Measurements from ENCODE around the gene CNGB1.
A peak's percentile ranks its signal among the peaks of the same experiment; 100 is the strongest.
"Not testable (repeated sequence)": the region's sequence is repeated elsewhere in the genome, so short reads cannot be mapped to it uniquely, and the experiment has no call there.

CNGB1 gene

DNA sequence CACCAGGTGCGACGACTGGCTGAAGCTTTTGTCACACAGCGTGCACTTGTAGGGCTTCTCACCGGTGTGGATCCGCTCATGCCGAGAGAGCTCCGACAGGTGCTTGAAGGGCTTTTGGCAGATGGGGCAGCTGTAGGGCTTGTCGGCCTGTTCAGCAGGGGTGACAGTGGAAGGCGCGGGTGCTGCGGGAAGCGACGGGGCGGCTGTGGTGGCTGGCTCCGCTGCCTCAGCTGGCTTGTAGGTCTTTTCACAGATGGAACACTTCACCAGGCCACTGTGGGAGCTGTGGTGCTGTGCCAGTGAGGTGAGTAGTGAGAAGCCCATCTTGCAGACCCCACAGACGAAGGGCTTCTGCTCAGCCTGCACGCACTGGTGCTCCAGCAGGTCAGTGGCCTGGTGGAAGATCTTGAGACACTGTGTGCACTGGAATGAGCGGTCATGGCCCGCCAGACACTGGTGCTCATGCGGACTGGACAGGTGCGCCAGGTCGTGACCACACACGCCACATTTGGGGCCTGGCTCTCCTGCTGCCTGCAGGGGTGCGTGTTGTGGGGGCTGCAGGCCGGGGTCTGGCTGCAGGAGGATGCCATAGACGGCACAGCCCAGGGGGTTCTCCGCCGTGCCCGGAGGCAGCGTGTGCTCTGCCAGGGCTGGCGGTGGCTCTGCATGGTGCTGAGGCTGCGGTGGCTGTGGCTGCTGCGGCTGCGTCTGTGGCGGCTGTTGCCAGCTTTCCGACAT, 26.8 kb upstream of the CNGB1 start:
- FAIRE-seq (no peak), DNase-seq (ENCODE audit: low spot score) (no peak)

- no peak for FAIRE-seq
- no peak for DNase-seq (ENCODE audit: low spot score)
These were observed 26.2 kb upstream of the CNGB1 start for GRCh38 chr16:57997176-57997527.

GRCh38 chr16:57996406-57997175, 25.7 kb upstream of the CNGB1 start:
- FAIRE-seq (no peak), DNase-seq (ENCODE audit: low spot score) (no peak)

GRCh38 chr16:57995721-57996405, 24.9 kb upstream of the CNGB1 start:
- DNase-seq (ENCODE audit: low spot score) (no peak), FAIRE-seq (no peak)

DNA sequence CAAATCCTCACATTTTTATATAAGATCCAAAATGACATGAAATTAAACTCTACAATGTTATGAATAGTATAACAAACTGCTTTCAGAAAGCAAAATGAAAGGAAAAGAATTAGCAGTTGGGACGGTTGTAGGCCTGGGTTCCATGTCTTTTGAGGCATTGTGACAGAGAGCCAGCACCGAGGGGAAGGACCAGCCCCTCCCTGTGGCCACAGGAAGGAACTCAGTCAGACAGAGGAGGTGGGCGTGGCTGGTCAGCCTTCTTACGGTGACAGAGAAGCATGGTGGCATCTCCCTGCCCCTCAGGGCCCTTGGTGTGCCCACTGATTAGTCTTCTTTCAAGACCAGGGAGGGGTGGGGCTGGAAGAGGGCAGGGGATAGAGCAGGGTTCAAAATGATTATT, 23.9 kb upstream of the CNGB1 start:
- DNase-seq (ENCODE audit: low spot score) = peak; percentile 16
- FAIRE-seq = no peak

DNA sequence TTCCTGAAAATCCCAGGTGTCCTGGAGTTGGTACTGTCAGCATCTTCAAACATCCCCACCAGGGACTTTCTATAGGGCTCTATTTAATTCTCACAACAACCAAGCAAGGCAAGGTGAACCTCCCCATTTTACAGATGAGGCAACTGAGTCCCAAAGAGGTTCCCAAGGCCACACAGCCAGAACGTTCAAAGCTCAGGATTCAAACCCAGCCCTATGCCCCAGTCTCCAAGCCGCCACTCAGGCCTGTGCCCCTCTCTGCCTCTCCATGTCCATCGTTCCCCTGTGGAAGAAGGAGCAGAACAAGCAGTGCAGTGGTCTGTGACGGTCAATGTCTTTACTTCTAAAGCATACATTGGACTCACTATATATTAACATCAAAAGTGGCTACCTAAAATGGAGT, 23.4 kb upstream of the CNGB1 start:
- DNase-seq (ENCODE audit: low spot score) (no peak), FAIRE-seq (no peak)

DNA sequence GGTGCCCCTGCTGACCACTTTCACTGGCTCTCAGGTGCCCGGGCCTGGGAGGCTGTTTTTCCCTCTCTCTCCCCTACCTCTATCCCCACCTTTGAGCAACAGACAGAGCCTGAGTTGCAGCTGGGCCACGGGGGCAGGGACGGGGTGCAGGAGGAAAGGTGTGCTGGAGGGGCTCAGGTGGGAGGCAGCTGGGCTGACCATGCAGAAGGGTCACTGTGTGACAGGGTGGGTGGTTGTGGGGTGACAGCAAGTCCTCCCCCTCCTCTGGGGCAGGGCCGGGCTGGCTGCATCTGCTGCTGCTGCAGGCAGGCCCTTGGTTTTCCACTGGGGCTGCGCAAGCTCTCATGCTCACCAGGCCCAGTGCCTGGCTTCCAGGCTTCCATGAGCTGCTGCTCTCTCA, 23.0 kb upstream of the CNGB1 start:
- FAIRE-seq (no peak), DNase-seq (ENCODE audit: low spot score) (no peak)

GRCh38 chr16:57993438-57993837, 22.5 kb upstream of the CNGB1 start:
- no peak for FAIRE-seq
- no peak for DNase-seq (ENCODE audit: low spot score)

GRCh38 chr16:57992084-57992483, 21.2 kb upstream of the CNGB1 start:
- no peak for FAIRE-seq
- no peak for DNase-seq (ENCODE audit: low spot score)

DNA sequence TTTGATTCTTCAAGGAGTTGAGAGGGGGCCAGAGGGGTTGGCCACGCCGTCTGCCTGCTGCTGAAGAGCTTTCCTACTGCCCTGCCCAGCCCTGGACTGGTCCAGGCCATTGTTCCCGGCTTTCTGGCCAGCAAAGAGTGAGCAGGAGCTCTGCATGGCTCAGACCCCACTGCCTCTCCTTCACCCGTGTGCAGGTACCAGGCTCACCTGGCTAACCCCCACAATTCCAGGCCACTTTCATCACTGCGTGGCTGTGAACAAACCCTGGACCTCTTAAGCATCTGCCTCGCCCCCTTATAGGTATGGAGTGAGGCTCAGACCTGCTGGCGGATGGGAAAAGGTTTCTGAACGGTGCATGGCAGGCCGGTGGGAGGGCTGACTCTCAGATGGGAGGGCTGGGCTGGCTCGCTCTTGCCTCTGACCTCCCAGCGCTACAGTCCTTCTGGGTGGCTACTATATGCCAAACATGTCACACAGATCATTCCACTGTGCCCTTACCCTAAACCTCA, 20.7 kb upstream of the CNGB1 start:
- DNase-seq (ENCODE audit: low spot score) (no peak), FAIRE-seq (no peak)

- no peak for DNase-seq (ENCODE audit: low spot score)
- FAIRE-seq = no peak
These were observed 18.0 kb upstream of the CNGB1 start for GRCh38 chr16:57988929-57989328.

- DNase-seq (ENCODE audit: low spot score) (no peak), FAIRE-seq (no peak)
These were observed 16.7 kb upstream of the CNGB1 start for GRCh38 chr16:57987441-57988177.

DNA sequence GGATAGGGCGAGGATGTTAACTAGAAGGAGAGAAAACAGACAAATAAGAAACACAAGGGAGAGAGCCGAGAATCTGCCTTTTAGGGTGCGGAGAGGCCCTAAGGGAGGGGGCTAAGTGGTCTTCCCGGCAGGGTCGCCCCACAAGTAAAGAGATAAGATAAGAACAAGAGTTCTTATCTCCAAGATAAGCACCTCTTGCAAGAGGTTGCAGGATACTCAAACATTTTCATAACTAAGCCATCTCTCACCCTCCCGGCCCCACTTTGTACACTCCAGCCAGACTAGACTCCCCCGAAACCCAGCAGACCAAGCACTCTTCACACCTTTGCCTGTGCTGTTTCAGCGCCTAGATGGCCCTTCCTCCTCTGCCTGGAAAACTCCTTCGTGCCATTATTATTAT, 15.3 kb upstream of the CNGB1 start:
- FAIRE-seq (no peak), DNase-seq (ENCODE audit: low spot score) (no peak)

GRCh38 chr16:57985204-57986181, 14.6 kb upstream of the CNGB1 start:
- FAIRE-seq = no peak
- DNase-seq (ENCODE audit: low spot score) = no peak

GRCh38 chr16:57984443-57985203, 13.7 kb upstream of the CNGB1 start:
- FAIRE-seq (no peak), DNase-seq (ENCODE audit: low spot score) (no peak)

DNA sequence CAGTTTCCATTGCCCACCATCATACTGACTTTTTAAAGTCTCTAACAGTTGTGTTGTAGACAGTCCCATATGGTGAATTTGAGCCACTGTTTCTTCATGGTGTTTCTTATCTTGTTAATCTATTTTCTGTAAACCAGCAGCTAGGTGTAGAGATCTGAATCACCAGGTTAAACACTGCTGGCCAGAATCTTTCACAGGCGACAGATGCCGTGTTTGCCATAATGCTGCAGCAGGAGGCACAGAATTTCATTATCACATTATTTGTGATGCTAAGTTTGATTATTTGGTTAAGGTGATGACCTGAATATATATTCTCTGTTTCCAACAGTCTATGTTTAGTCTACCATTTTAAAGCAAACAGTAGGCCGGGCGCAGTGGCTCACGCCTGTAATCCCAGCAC, 11.5 kb upstream of the CNGB1 start:
- no peak for FAIRE-seq
- no peak for DNase-seq (ENCODE audit: low spot score)

DNA sequence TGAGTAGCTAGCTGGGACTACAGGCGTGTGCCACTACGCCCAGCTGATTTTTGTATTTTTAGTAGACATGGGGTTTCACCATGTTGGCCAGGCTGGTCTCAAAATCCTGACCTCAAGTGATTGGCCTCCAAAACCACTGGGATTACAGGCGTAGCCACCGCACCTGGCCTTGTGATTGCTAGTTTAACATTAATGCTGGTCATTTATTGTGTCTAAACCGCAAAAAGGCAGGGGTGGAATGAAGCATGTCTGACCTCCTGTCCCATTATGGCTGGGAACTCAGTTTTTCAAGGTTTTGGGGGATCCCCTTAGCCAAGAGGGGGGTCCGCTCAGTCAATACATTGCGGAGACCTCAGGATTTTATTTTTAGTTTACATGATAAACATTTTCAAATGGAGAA, 10.7 kb upstream of the CNGB1 start:
- DNase-seq (ENCODE audit: low spot score) = peak; percentile 47
- peak; percentile 79 for FAIRE-seq

- FAIRE-seq (no peak), DNase-seq (ENCODE audit: low spot score) (no peak)
These were observed 8.2 kb upstream of the CNGB1 start for GRCh38 chr16:57979006-57979585.

- FAIRE-seq; DNase-seq (ENCODE audit: low spot score): not testable (repeated sequence)
These were observed 7.1 kb upstream of the CNGB1 start for GRCh38 chr16:57978070-57978465.
